ENCODE results near the gene GIPC2.

DNA sequence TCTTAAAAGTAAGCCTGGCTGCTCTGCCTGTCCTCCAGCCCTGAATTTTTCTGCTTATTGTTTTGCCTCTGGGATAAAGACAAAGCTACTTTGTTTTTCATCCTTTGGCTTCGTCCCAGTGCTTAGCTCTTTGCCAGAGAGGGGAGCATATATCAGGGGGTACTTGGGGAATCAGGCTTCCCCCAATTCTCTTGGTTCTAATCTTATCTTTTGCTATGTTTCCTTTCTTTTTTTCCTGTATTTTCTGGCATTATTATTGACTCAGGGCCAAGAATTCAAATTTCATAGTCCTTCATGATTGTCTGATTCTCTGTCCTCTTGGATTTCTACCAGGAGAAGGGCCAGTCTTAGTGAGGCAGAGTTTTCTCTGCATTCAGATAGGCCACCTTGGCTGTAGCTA is 51.2 kb downstream of the GIPC2 start:
- TF ChIP-seq TAF1 (IDR thresholded peaks at IDR 0.05; ENCODE audit: low read depth, low read length) (no peak), SPI1 (IDR thresholded peaks at IDR 0.05; ENCODE audit: low read depth, low read length) (no peak), POLR2AphosphoS5 (IDR thresholded peaks at IDR 0.05; ENCODE audit: low read depth, low read length) (no peak), POLR2A (IDR thresholded peaks at IDR 0.05; ENCODE audit: low read depth, low read length) (no peak), POU2F2 (IDR thresholded peaks at IDR 0.05; ENCODE audit: low read depth, low read length) (no peak), PAX5 (IDR thresholded peaks at IDR 0.05; ENCODE audit: insufficient read depth, low read length, severe bottlenecking) (no peak)

Data from GM12891 (cell line).